Hematopoietic multipotent progenitor cell treated with erythropoietin and hydrocortisone succinate and interleukin-3 and kit ligand, for 17 days (in vitro differentiated cells): ENCODE results near the gene SEMA3D.

ENCODE experiments used
- DNase-seq: peaks from one replicate; pipeline ENCODE4 v3.0.0-alpha.2; 2015; ENCODE audit warnings: low spot score

The SEMA3D gene

GRCh38 chr7:85186521-85187241, at the start of gene SEMA3D:
Gene SEMA3D (minus strand): TSS chr7:85187056. CDS start chr7:85121891, 65,165 bp downstream.
- no peak for DNase-seq

DNA sequence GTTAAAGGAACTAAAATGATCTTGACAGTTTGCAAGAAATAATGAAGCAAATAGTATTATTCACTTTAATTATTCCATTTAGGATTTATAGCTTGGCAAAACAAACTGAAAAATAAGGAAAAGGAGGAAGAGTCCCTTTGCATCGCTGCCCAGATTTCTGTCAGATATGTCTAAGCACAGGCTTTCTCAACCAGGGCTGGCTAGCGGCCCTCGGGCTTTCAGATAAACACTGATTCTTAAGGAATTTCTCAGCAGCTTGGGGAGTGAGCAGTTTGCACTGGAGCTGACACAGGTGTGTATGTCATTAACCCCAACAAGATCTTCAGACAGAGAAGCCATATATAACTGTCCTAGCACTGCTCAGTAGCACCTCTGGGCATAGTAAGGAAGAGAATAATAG, 47.9 kb upstream of the SEMA3D start:
- no peak for DNase-seq

DNA sequence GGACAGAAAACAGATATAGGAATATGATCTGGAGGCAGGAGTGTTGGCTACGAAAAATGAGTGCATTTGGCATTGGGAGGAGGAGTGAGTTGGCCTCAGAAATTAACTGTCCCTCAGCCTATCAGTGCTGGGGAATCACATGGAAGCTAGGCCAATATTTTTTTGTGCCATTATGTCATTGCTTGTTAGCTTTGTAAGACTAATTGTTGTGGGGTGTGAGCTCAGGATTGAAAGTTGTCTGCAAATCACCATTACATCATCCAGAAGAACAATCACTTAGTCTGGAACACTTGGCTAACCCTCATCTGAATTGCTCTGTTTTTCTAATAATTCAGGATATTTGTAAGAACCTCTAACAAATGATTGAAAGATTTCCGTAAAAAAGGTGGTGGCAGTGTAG, 45.2 kb upstream of the SEMA3D start:
- no peak for DNase-seq

- DNase-seq: no peak
These were observed 43.8 kb upstream of the SEMA3D start for GRCh38 chr7:85230623-85231022.

GRCh38 chr7:85229544-85229943, 42.7 kb upstream of the SEMA3D start:
- DNase-seq: no peak

DNA sequence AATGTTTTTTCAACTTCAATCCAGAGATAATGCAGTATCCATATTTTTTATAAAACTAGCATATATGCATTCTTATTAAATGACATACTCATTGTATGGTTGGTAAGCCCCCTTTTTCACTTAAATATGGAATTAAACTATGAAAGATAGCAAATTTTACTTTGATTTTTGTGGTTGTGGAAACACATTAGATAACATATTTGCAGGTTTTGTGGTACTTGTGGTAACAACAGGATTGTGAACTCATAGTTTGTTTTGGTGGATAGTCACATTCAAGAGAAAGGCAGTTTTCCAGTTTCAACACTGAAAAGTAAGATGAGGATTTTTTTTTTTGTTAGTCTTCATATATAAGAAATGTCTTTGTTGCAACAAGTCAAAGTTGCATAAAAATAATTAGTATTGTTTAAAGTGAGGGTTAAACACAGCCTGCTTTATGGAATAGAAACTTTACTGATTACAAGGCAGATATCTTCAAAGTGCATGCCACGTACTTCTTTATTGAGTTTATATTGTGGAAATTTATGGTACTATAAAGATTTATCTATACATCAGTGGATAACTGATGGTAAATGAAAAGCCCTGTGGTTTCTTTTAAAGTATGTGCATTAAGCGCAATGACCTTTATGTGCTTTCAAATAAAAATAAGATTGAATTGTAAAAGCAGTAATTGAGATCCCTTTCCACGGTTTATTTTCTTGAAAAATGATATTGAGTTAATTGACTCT, 39.7 kb upstream of the SEMA3D start:
- DNase-seq: no peak

DNA sequence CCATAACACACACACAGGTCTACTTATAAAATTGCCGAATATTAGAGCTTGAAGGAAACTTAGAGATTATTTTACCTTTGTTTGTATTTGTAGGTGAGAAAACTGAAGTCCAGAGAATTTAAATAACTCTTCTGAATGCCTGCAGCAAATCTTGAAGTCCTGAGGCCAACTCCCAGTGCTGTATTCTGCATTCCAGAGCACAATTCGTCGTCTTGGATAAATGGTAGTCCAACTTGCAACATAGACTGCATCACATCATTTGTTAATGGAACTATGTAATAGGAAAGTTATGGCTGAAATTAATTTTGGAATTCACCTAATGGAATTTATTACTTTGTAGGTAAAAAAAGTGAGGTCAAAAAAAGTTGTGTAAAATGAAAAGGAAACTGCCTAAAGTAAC, 37.3 kb upstream of the SEMA3D start:
- no peak for DNase-seq

GRCh38 chr7:85222522-85222921, 35.7 kb upstream of the SEMA3D start:
- no peak for DNase-seq

GRCh38 chr7:85221796-85222195, 34.9 kb upstream of the SEMA3D start:
- no peak for DNase-seq

- no peak for DNase-seq
These were observed 33.8 kb upstream of the SEMA3D start for GRCh38 chr7:85220651-85221050.

DNA sequence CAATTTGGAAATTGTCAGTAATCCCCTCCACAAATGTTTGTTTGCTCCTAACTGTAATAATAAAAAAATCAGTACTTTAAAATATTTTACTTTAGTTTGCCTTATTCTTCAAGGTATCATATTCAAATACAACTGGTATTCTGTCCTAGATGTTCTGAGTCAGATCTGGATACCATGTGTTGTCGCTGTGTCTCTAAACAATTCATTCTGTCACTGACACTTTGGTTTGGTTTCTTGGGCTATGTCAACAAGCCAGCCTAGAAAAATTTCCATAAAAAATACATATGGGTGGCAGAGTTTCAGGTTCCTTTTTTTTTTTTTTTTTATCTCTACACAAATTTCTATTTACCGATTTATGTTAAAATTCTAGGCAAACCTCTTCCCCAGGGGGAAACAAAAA, 33.2 kb upstream of the SEMA3D start:
- DNase-seq: no peak

DNA sequence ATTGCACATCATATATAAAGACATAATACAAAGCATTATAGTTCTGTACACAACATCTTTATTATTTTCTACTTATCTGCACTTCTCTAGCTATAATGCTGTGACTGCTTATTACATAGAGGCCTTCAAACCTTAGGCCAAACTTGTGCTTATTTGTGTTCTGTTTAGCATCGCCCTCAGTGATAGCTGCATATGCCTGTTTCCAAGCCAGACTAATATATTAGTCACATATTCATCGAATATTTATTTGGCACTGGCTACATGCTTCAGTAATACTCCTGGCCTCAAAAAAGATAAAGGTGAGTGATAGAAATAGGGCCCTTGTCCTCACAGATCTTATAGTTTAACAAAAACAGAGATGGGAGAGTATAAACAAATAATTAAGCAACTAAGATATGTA, 30.2 kb upstream of the SEMA3D start:
- no peak for DNase-seq

DNA sequence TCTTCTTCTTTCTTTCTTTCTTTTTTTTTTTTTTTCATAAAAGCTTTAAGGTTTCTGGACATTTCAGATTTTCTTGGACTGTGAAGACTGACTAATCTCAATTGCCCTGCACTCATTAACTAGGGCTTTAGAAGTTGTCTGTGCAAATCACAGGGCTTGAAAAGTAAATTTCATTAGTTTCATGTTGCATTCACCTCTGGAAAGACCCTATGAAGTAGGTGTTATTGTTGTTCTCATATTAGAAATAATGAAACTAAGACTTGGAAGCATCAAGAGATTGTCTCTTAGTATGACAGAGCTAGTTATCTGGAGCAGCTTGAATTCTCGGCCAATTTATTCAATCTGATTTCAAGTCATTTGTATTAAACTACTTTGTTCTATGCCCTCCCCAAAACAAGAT, 28.2 kb upstream of the SEMA3D start:
- no peak for DNase-seq

- no peak for DNase-seq
These were observed 26.6 kb upstream of the SEMA3D start for GRCh38 chr7:85213500-85213899.

- DNase-seq: no peak
These were observed 18.9 kb upstream of the SEMA3D start for GRCh38 chr7:85205754-85206153.

DNA sequence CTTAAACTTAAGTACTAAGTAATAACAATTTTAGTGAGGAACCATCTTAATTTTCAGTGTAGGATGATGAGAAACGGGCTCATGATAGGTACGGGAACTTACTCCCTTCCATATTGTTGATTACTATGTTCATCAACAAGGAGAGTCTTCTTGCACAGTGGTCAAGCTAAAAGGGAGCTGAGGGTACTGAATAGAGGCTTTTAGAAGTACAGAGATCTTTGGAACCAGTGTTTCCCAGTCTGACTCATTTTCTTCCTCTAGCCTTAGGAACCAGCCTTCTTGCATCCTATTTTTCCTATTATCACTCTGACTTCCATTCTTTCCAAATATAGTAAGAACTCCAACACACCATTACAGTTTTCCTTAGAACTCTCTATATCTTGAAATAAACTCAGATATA, 17.6 kb upstream of the SEMA3D start:
- no peak for DNase-seq

DNA sequence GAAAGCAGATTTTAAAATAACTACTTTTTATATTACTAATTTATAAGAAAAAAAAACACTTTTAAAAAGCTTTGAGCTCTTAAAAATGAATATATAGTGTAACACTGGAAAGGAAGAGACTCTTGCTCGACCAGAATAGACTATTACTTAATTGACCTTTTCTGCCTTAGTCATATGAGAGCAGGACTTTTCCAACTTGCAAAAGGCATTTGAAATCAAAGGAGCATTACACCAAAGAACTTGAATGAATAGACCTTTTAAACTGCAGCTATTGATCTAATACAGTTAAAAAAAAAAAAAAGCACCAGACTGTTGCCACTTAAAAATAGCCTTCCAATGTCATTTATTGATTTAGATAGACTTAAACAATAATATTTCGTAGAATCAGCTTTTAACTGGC, 17.2 kb upstream of the SEMA3D start:
- DNase-seq: no peak

- DNase-seq: no peak
These were observed 14.4 kb upstream of the SEMA3D start for GRCh38 chr7:85201209-85201608.

DNA sequence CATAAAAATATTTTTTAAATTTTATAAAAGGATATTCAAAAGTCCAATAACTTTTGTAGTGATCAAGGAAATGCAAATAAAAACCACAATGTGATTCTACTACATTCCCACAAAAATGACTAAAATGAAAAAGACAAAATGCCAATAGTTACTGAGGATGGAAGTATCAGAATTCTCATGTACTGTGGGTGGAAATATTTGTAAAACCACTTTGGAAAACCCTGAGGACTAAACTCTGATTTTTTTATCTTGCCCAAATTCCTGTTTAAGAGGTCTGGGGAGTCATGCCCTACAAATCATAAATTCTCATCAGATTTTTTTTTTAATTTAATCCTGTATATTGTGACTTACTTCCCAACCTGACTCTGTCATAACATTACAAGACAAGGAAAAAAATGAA, 9.8 kb upstream of the SEMA3D start:
- DNase-seq: no peak

GRCh38 chr7:85191383-85191782, 4.5 kb upstream of the SEMA3D start:
- no peak for DNase-seq

DNA sequence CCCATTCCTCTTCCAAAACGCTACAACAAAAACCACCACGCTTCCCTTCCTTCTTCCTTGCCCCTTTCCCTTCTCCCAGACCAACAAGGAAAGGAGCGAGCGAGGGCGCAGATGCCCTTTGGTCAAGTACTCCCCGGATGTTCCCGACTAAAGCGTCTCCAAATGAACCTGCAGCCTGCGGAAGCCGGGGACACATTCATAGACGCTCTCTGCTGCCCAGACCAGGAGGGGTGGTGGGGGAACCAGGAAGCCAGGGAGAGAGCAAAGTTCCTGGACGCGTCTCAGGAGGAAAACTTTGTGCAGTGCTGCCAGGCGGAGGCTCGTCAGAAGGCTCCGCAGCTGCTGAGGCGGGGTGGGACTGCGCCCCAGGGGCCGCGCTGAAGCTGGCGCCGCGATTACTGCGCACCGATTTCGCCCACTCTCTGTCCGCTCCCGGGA, 754 bp downstream of the SEMA3D start:
- DNase-seq: no peak

GRCh38 chr7:85185424-85186082, 1.3 kb downstream of the SEMA3D start:
- no peak for DNase-seq
